H9 (cell line): ENCODE data around the gene TBCK. TPM values are rescaled to one million over a fixed set of nuclear protein-coding genes. Genes with fewer than 3 reads are reported as not detected.

ENCODE experiments used
- DNase-seq: peaks from one replicate; pipeline ENCODE4 v3.0.0-alpha.2; 2017
- H2AFZ ChIP-seq: one replicate; pipeline ENCODE4 v1.6.1; 2013; ENCODE audit warnings: mild to moderate bottlenecking, low read length, control low read depth, moderate library complexity
- H2AK5ac ChIP-seq: 2 replicates; pipeline ENCODE4 v1.6.1; 2013; ENCODE audit warnings: low read length, control low read depth, mixed read lengths; ENCODE audit not compliant: insufficient read length
- H2BK120ac ChIP-seq: one replicate; pipeline ENCODE4 v1.6.1; 2013; ENCODE audit warnings: low read depth, mild to moderate bottlenecking, low read length, control low read depth, inconsistent platforms; ENCODE audit not compliant: poor library complexity, severe bottlenecking
- H2BK12ac ChIP-seq: 2 replicates; pipeline ENCODE4 v1.6.1; 2013; ENCODE audit warnings: low read length, control low read depth, mixed read lengths, low read depth; ENCODE audit not compliant: insufficient read length
- H2BK15ac ChIP-seq: 2 replicates; pipeline ENCODE4 v1.6.1; 2013; ENCODE audit warnings: low read depth, low read length, control low read depth
- H2BK20ac ChIP-seq: one replicate; pipeline ENCODE4 v1.6.1; 2013; ENCODE audit warnings: low read depth, mild to moderate bottlenecking, low read length, control low read depth, inconsistent platforms; ENCODE audit not compliant: poor library complexity, severe bottlenecking
- H2BK5ac ChIP-seq: 2 replicates; pipeline ENCODE4 v1.6.1; 2013; ENCODE audit warnings: low read length, control low read depth, mixed read lengths; ENCODE audit not compliant: insufficient read length
- H3K14ac ChIP-seq: 2 replicates; pipeline ENCODE4 v1.6.1; 2013; ENCODE audit warnings: low read length, control low read depth; ENCODE audit not compliant: insufficient read depth
- H3K18ac ChIP-seq: 2 replicates; pipeline ENCODE4 v1.6.1; 2013; ENCODE audit warnings: low read depth, mild to moderate bottlenecking, mixed read lengths, low read length, control low read depth; ENCODE audit not compliant: insufficient read length
- H3K23ac ChIP-seq: 2 replicates; pipeline ENCODE4 v1.6.1; 2013; ENCODE audit warnings: low read length, control low read depth, mixed read lengths, low read depth; ENCODE audit not compliant: insufficient read length
- H3K23me2 ChIP-seq: 2 replicates; pipeline ENCODE4 v1.6.1; 2013; ENCODE audit warnings: low read depth, mild to moderate bottlenecking, mixed read lengths, low read length, control low read depth; ENCODE audit not compliant: insufficient read length, poor library complexity, severe bottlenecking
- H3K27ac ChIP-seq: 2 replicates; pipeline ENCODE4 v1.5.1; 2013; ENCODE audit warnings: low read length, control low read depth, mixed read lengths, low read depth; ENCODE audit not compliant: insufficient read length
- H3K27me3 ChIP-seq: 2 replicates; pipeline ENCODE4 v1.6.1; 2013; ENCODE audit warnings: low read length, control low read depth, inconsistent platforms; ENCODE audit not compliant: insufficient read depth
- H3K4ac ChIP-seq: 2 replicates; pipeline ENCODE4 v1.6.1; 2013; ENCODE audit warnings: low read depth, mild to moderate bottlenecking, control low read depth, inconsistent platforms, low read length, moderate library complexity
- H3K4me1 ChIP-seq: 2 replicates; pipeline ENCODE4 v1.6.1; 2013; ENCODE audit warnings: low read length, control low read depth, inconsistent platforms; ENCODE audit not compliant: insufficient read depth
- H3K4me2 ChIP-seq: 2 replicates; pipeline ENCODE4 v1.6.1; 2013; ENCODE audit warnings: low read length, control low read depth, mixed read lengths; ENCODE audit not compliant: insufficient read length, insufficient read depth
- H3K56ac ChIP-seq: 2 replicates; pipeline ENCODE4 v1.6.1; 2013; ENCODE audit warnings: low read depth, mild to moderate bottlenecking, mixed read lengths, low read length, control low read depth; ENCODE audit not compliant: insufficient read length
- H3K79me1 ChIP-seq: 2 replicates; pipeline ENCODE4 v1.6.1; 2013; ENCODE audit warnings: low read depth, mild to moderate bottlenecking, moderate library complexity, low read length, control low read depth, inconsistent platforms; ENCODE audit not compliant: insufficient read depth, poor library complexity, severe bottlenecking
- H3K79me2 ChIP-seq: 2 replicates; pipeline ENCODE4 v1.6.1; 2013; ENCODE audit warnings: low read length, control low read depth, inconsistent platforms; ENCODE audit not compliant: insufficient read depth
- H3K9ac ChIP-seq: 2 replicates; pipeline ENCODE4 v1.6.1; 2013; ENCODE audit warnings: low read length, control low read depth, mixed read lengths; ENCODE audit not compliant: insufficient read length; ENCODE audit errors: extremely low read depth
- H3K9me3 ChIP-seq: one replicate; pipeline ENCODE4 v1.6.1; 2013; ENCODE audit warnings: low read depth, low read length, inconsistent platforms; ENCODE audit not compliant: control insufficient read depth
- H3T11ph ChIP-seq: one replicate; pipeline ENCODE4 v1.6.1; 2013; ENCODE audit warnings: mild to moderate bottlenecking, low read length, control low read depth, inconsistent platforms
- H4K20me1 ChIP-seq: one replicate; pipeline ENCODE4 v1.6.1; 2013; ENCODE audit not compliant: control insufficient read depth, insufficient read length, insufficient read depth
- H4K5ac ChIP-seq: 2 replicates; pipeline ENCODE4 v1.6.1; 2013; ENCODE audit warnings: low read depth, mild to moderate bottlenecking, mixed read lengths, low read length, control low read depth; ENCODE audit not compliant: insufficient read length
- H4K8ac ChIP-seq: replicated peaks from 2 replicates; pipeline ENCODE4 v1.6.1; 2013; ENCODE audit warnings: low read length, control low read depth, mixed read lengths, low read depth; ENCODE audit not compliant: insufficient read length
- H4K91ac ChIP-seq: 2 replicates; pipeline ENCODE4 v1.6.1; 2013; ENCODE audit warnings: low read depth, mild to moderate bottlenecking, moderate library complexity, mixed read lengths, low read length, control low read depth; ENCODE audit not compliant: insufficient read length
- H3K27ac Mint-ChIP-seq, 3 experiments: 2 replicates in 2 of 3; 3 replicates in 1 of 3; pipeline ENCODE4 v1.8.0; 2020 to 2021; ENCODE audit warnings: mixed read lengths in 3 of 3, mild to moderate bottlenecking in 1 of 3, moderate library complexity in 1 of 3
- H3K27me3 Mint-ChIP-seq: 2 replicates; pipeline ENCODE4 v1.8.0; 2021; ENCODE audit warnings: low read depth, mild to moderate bottlenecking, moderate library complexity, mixed read lengths
- H3K36me3 Mint-ChIP-seq, 3 experiments: 2 replicates in 2 of 3; 3 replicates in 1 of 3; pipeline ENCODE4 v1.8.0; 2020 to 2021; ENCODE audit warnings: low read depth in 3 of 3, mixed read lengths in 3 of 3; ENCODE audit not compliant: insufficient read depth in 1 of 3
- H3K4me1 Mint-ChIP-seq, 2 experiments: 2 replicates each; pipeline ENCODE4 v1.8.0; 2020; ENCODE audit warnings: mixed read lengths in 2 of 2
- H3K4me3 Mint-ChIP-seq, 2 experiments: 2 replicates in 1 of 2; 3 replicates in 1 of 2; pipeline ENCODE4 v1.8.0; 2020 to 2021; ENCODE audit warnings: mild to moderate bottlenecking in 2 of 2, mixed read lengths in 2 of 2, moderate library complexity in 1 of 2
- H3K9me3 Mint-ChIP-seq, 2 experiments: 2 replicates in 1 of 2; 3 replicates in 1 of 2; pipeline ENCODE4 v1.8.0; 2020; ENCODE audit warnings: mild to moderate bottlenecking in 2 of 2, mixed read lengths in 2 of 2, moderate library complexity in 1 of 2
- CTCF ChIP-seq: fragments of 200-600 bp; sonication (generic); conservative IDR thresholded peaks from 3 replicates; pipeline ENCODE4 v1.8.0; 2021; ENCODE audit warnings: antibody characterized with exemption, mild to moderate bottlenecking
- total RNA-seq: library from RNA; stranded (reverse); gene quantifications from 2 replicates; pipeline ENCODE4 v1.2.1, GENCODE V29; 2021

Gene TBCK
- total RNA-seq, 1 experiment from 2014 or later, result 22.1 TPM

DNA sequence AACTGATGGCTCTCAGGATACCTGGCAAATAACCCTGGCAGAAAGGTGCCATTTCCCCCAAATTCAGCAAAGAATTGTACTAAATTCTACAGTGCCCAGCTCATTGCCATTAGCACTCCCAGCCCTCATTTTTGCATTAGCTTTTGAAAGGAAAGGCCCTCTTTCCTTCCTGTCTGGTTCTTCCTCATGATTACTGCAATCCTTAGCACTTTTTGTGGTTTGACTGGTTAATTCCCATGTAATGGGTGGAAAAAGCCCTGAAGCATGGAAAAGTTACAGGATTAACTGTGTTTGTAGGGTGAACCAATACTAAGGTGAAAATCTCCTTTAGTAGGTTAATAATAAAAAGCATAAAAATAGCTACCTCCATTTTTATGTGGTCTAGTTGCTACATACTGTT lies 281.3 kb downstream of the TBCK start:
- no peaks in the 10 kb centered on the region for H4K20me1 ChIP-seq
- H2BK15ac ChIP-seq, result no peak overlapping the region
- H3K27ac ChIP-seq, result no peak overlapping the region
- H3K9me3 ChIP-seq, result no peaks in the 10 kb centered on the region
- no peak overlapping the region for H4K91ac ChIP-seq
- H3K4me2 ChIP-seq, result no peak overlapping the region
- no peak overlapping the region for H3K23ac ChIP-seq
- Mint-ChIP-seq H3K4me1 (peaks cover 18 to 24% of the 10 kb centered on the region in 2 experiments), H3K36me3 (peaks cover 3 to 15% (median 11%) of the 10 kb centered on the region in 3 experiments), H3K9me3 (peaks cover 11 to 14% of the 10 kb centered on the region in 2 experiments; a peak in 4 of 5 replicates), H3K27me3 (peaks cover 1% of the 10 kb centered on the region; the same call in 1 of the 2 replicates), H3K27ac (no peak overlapping the region), H3K4me3 (no peak overlapping the region)
- no peak overlapping the region for H2BK12ac ChIP-seq
- H2AK5ac ChIP-seq, result no peak overlapping the region
- H3K79me1 ChIP-seq, result no peaks in the 10 kb centered on the region
- 0 out of 2 replicates have a peak, but pooled peaks cover 4% of the 10 kb centered on the region for H3K4me1 ChIP-seq
- no peak overlapping the region for H3T11ph ChIP-seq
- no peak overlapping the region for H3K14ac ChIP-seq
- H3K23me2 ChIP-seq, result no peaks in the 10 kb centered on the region
- no peak overlapping the region for H3K56ac ChIP-seq
- H3K79me2 ChIP-seq, result no peaks in the 10 kb centered on the region
- H3K27me3 ChIP-seq, result no peaks in the 10 kb centered on the region
- no peak overlapping the region for H3K4ac ChIP-seq
- DNase-seq, result no peak
- no peak overlapping the region for H3K9ac ChIP-seq
- no peak overlapping the region for H2BK120ac ChIP-seq
- no peak overlapping the region for H4K8ac ChIP-seq
- no peak overlapping the region for H3K18ac ChIP-seq
- no peak overlapping the region for H2AFZ ChIP-seq
- H4K5ac ChIP-seq, result no peak overlapping the region
- no peak for TF ChIP-seq CTCF
- H2BK5ac ChIP-seq, result no peak overlapping the region
- H2BK20ac ChIP-seq, result no peak overlapping the region
